Tibial nerve (tissue), 4 donors: ENCODE data around the gene ZNF841. TPM values are rescaled to one million over a fixed set of nuclear protein-coding genes. Genes with fewer than 3 reads are reported as not detected.
A peak's percentile ranks its signal among the peaks of the same experiment; 100 is the strongest.
"Not testable (repeated sequence)": the region's sequence is repeated elsewhere in the genome, so short reads cannot be mapped to it uniquely, and the experiment has no call there.

Experiments used
- DNase-seq, 2 donors: peaks; one replicate each; pipeline ENCODE4 v3.0.0-alpha.2; 2019; ENCODE audit warnings: low spot score in 2 of 2
- H3K27ac ChIP-seq, 4 donors: fragments of 200-600 bp; sonication (generic) in 3 of 4; one replicate each; pipeline ENCODE4 v1.5.1; 2017 to 2019; ENCODE audit warnings: mild to moderate bottlenecking in 1 of 4
- H3K27me3 ChIP-seq, 2 donors: fragments of 200-600 bp; sonication (generic) in 1 of 2; one replicate each; pipeline versions ENCODE4 v1.5.1 to v1.6.0; 2017 to 2019
- H3K36me3 ChIP-seq, 3 donors: fragments of 200-600 bp; sonication (generic); one replicate each; pipeline ENCODE4 v1.5.1; 2018 to 2019
- H3K4me1 ChIP-seq, 4 donors: fragments of 200-600 bp; sonication (generic) in 3 of 4; one replicate each; pipeline ENCODE4 v1.5.1; 2017 to 2019
- H3K4me3 ChIP-seq, 4 donors: fragments of 200-600 bp; sonication (generic) in 3 of 4; one replicate each; pipeline ENCODE4 v1.5.1; 2017 to 2019; ENCODE audit warnings: mild to moderate bottlenecking in 1 of 4, moderate library complexity in 1 of 4
- H3K9me3 ChIP-seq, 4 donors: fragments of 200-600 bp; sonication (generic) in 3 of 4; one replicate each; pipeline ENCODE4 v1.5.1; 2017 to 2019
- CTCF ChIP-seq, 5 experiments: fragments of 200-600 bp in 3 of 5; fragments of 450-650 bp in 2 of 5; sonication (generic) in 3 of 5; IDR thresholded peaks; one replicate each; pipeline ENCODE4 v1.5.1; 2016 to 2019; ENCODE audit warnings: antibody characterized with exemption in 5 of 5, mild to moderate bottlenecking in 3 of 5, moderate library complexity in 2 of 5
- EP300 ChIP-seq, 2 donors: sonication (generic); formaldehyde crosslinking; IDR thresholded peaks; one replicate each; pipeline ENCODE4 v1.6.1; 2017; ENCODE audit warnings: antibody characterized with exemption in 2 of 2, mild to moderate bottlenecking in 1 of 2
- POLR2A ChIP-seq, 2 donors: fragments of 450-650 bp; IDR thresholded peaks; one replicate each; pipeline ENCODE4 v1.6.1; 2017; ENCODE audit warnings: antibody characterized with exemption in 2 of 2, mild to moderate bottlenecking in 2 of 2, moderate library complexity in 2 of 2
- WGBS, 2 donors: methylation state at CpG; one replicate each; pipeline ENCODE4 v1.1.5; 2018; 5-methylcytosine and 5-hydroxymethylcytosine counted together
- total RNA-seq, 4 donors: library from RNA; depleted of rRNA; stranded (reverse); fragments of >200 nt; gene quantifications; one replicate each; pipeline ENCODE4 v1.1.0, GENCODE V29; 2016

Gene ZNF841
- total RNA-seq, 4 donors from 2014 or later = 12.0 to 34.8 (median 25.7) TPM

DNA sequence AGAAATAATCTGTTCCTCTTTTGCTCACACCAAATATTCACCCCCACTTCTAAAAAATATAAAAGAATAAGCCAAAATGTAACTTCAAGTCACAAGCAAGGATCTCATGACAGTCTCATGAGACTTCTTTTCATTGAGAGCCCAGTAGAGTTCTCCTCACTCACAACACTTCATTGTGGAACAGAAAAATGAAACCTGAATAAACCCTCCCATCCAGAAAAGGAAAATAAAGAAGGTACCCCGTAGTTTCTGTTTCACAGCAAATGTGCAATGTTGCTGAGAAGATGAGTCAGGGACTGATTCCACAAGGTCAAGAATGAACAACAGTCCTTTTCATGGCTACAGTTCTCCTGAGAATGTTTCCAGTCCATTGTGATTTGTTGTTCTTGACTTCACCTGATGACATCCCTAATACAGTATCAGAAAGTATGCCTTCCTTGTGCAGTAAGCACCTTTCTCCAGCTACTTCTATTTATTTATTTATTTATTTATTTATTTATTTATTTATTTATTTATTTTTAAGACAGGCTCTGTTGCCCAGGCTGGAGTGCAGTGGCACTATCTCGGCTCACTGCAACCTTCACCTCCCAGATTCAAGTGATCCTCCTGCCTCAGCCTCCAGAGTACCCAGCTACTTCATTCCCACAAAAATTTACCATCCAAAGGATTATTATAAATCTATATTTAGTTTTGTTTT is 6.4 kb upstream of the ZNF841 start:
- Histone ChIP-seq H3K27ac (no peak overlapping the region), H3K36me3 (no peaks in the 10 kb centered on the region), H3K27me3 (no peaks in the 10 kb centered on the region), H3K4me3 (no peak overlapping the region), H3K9me3 (peaks cover 0 to 77% (median 15%) of the 10 kb centered on the region in 4 donors), H3K4me1 (no peaks in the 10 kb centered on the region)
- 81 to 88% methylated on average over 2 of the region's 2 CpGs for WGBS, 2 donors
- no peak for DNase-seq
- no peak for TF ChIP-seq CTCF (IDR thresholded peaks at IDR 0.05)
- TF ChIP-seq EP300 (IDR thresholded peaks at IDR 0.05) = no peak
- no peak for TF ChIP-seq POLR2A (IDR thresholded peaks at IDR 0.05)

GRCh38 chr19:52099497-52100138 is 4.1 kb upstream of the ZNF841 start:
- H3K9me3 ChIP-seq = peaks cover 0 to 59% (median 6%) of the 10 kb centered on the region in 4 donors
- no peaks in the 10 kb centered on the region for H3K27me3 ChIP-seq
- no peak for DNase-seq
- 88 to 91% methylated on average over 2 of the region's 2 CpGs for WGBS, 2 donors
- no peak overlapping the region for H3K27ac ChIP-seq
- H3K4me3 ChIP-seq = no peak overlapping the region
- no peaks in the 10 kb centered on the region for H3K36me3 ChIP-seq
- no peak for TF ChIP-seq CTCF (IDR thresholded peaks at IDR 0.05)
- TF ChIP-seq EP300 (IDR thresholded peaks at IDR 0.05) = no peak
- TF ChIP-seq POLR2A (IDR thresholded peaks at IDR 0.05) = no peak
- H3K4me1 ChIP-seq = peaks cover 0 to 3% (median under 1%) of the 10 kb centered on the region in 4 donors

GRCh38 chr19:52096416-52096815 is 851 bp upstream of the ZNF841 start:
- Histone ChIP-seq H3K9me3 (peaks cover 0 to 47% (median 3%) of the 10 kb centered on the region in 4 donors), H3K4me1 (peaks cover 0 to 34% (median 9%) of the 10 kb centered on the region in 4 donors), H3K36me3 (peaks cover 0 to 25% (median 0%) of the 10 kb centered on the region in 3 donors), H3K27ac (peak overlapping the region in 1 of 4 donors; percentile 83)
- WGBS, 2 donors = 77 to 95% methylated on average over 3 of the region's 3 CpGs
- H3K4me3 ChIP-seq, DNase-seq, H3K27me3 ChIP-seq: not testable (repeated sequence)

GRCh38 chr19:52094526-52095130 is 937 bp downstream of the ZNF841 start:
- no peak for TF ChIP-seq POLR2A (IDR thresholded peaks at IDR 0.05)
- TF ChIP-seq EP300 (IDR thresholded peaks at IDR 0.05) = no peak
- TF ChIP-seq CTCF (IDR thresholded peaks at IDR 0.05) = no peak
- Histone ChIP-seq H3K27me3 (no peaks in the 10 kb centered on the region), H3K9me3 (peaks cover 0 to 59% (median 3%) of the 10 kb centered on the region in 4 donors), H3K4me3 (peak overlapping the region; percentile 64 to 83 (median 77)), H3K27ac (peak overlapping the region in 2 of 4 donors; percentile 79 to 83), H3K36me3 (peaks cover 0 to 43% (median 2%) of the 10 kb centered on the region in 3 donors), H3K4me1 (peaks cover 0 to 36% (median 9%) of the 10 kb centered on the region in 4 donors)
- 5 to 6% methylated on average over 12 of the region's 12 CpGs for WGBS, 2 donors
- no peak for DNase-seq

- H3K4me3 ChIP-seq = no peak overlapping the region
- no peaks in the 10 kb centered on the region for H3K27me3 ChIP-seq
- TF ChIP-seq EP300 (IDR thresholded peaks at IDR 0.05) (no peak), POLR2A (IDR thresholded peaks at IDR 0.05) (no peak), CTCF (IDR thresholded peaks at IDR 0.05) (no peak)
- DNase-seq = no peak
- H3K27ac ChIP-seq = no peak overlapping the region
- peaks cover 8 to 100% (median 34%) of the 10 kb centered on the region in 3 donors for H3K36me3 ChIP-seq
- H3K4me1 ChIP-seq = peaks cover 0 to 3% (median 0%) of the 10 kb centered on the region in 4 donors
- peaks cover 0 to 72% (median 9%) of the 10 kb centered on the region in 4 donors for H3K9me3 ChIP-seq
These were observed 9.1 kb downstream of the ZNF841 start for GRCh38 chr19:52086481-52086880.
